Measurements from ENCODE around the gene CRADD. TPM values are rescaled to one million over a fixed set of nuclear protein-coding genes. Genes with fewer than 3 reads are reported as not detected.

Gene CRADD
- total and polyA plus RNA-seq, 2 of the 4 experiments (the other 2 are of a cell fraction) = 11.1 to 14.0 TPM

GRCh38 chr12:93727911-93728310 lies 50.7 kb downstream of the CRADD start:
- H4K20me1 ChIP-seq (ENCODE audit: insufficient read depth, low read length) = no peaks in the 10 kb centered on the region
- CTCF ChIA-PET = no interaction called here
- no peaks in the 10 kb centered on the region for H3K9me3 ChIP-seq (ENCODE audit: control insufficient read depth, insufficient read depth, low read length)
- H2BK120ac ChIP-seq (ENCODE audit: low read depth, low read length) = no peak overlapping the region
- H3K79me1 ChIP-seq (ENCODE audit: low read depth in 1 of 2, low read length in 2 of 2) = 0 out of 4 replicates have a peak, but pooled peaks cover 0 to 7% of the 10 kb centered on the region in 2 experiments
- no peak overlapping the region for H2AK5ac ChIP-seq (ENCODE audit: low read depth, low read length)
- H2BK15ac ChIP-seq (ENCODE audit: low read depth, low read length) = no peak overlapping the region
- no peak overlapping the region for H4K5ac ChIP-seq (ENCODE audit: low read depth, low read length)
- H3K4me1 ChIP-seq (ENCODE audit: control insufficient read depth, insufficient read depth, low read length) = peaks cover 2% of the 10 kb centered on the region; the same call in 1 of the 2 replicates
- no peak overlapping the region for H4K91ac ChIP-seq (ENCODE audit: insufficient read depth, low read depth, low read length)
- H2BK20ac ChIP-seq (ENCODE audit: low read depth, low read length) = no peak overlapping the region
- no TSS peak for BruUV-seq (replicated peaks)
- H3K9ac ChIP-seq (ENCODE audit: low read depth, low read length) = no peak overlapping the region
- no peak for DNase-seq
- H3K9me1 ChIP-seq (ENCODE audit: insufficient read depth, low read length) = no peaks in the 10 kb centered on the region
- dilution Hi-C loops (cut with HindIII; ENCODE audit: low sequenced_read_pairs, unreplicated experiment) = no loop called here
- no peak overlapping the region for H3K4ac ChIP-seq (ENCODE audit: low read depth, low read length)
- TF ChIP-seq BHLHE40 (IDR thresholded peaks at IDR 0.05; ENCODE audit: low read depth, low read length) = no peak
- TF ChIP-seq RCOR1 (IDR thresholded peaks at IDR 0.05; ENCODE audit: insufficient replicate concordance, low read length) = no peak
- TF ChIP-seq POLR2A (IDR thresholded peaks at IDR 0.05; ENCODE audit: low read depth, low read length) = no peak
- no peak for TF ChIP-seq USF2 (IDR thresholded peaks at IDR 0.05; ENCODE audit: low read depth, low read length)
- TF ChIP-seq FOS (IDR thresholded peaks at IDR 0.05; ENCODE audit: low read depth, low read length) = no peak
- TF ChIP-seq RAD21 (IDR thresholded peaks at IDR 0.05; ENCODE audit: low read length) = no peak
- no peak for TF ChIP-seq CTCF (conservative IDR thresholded peaks at IDR 0.05; ENCODE audit: low read depth, low read length)
- no peak for TF ChIP-seq RFX5 (IDR thresholded peaks at IDR 0.05; ENCODE audit: low read depth, low read length)
- TF ChIP-seq MAFK (IDR thresholded peaks at IDR 0.05; ENCODE audit: low read depth, low read length) = no peak
- TF ChIP-seq NFE2L2 (IDR thresholded peaks at IDR 0.05; ENCODE audit: low read depth, low read length) = no peak
- no peak for TF ChIP-seq CHD1 (IDR thresholded peaks at IDR 0.05; ENCODE audit: low read depth, low read length)
- no peak for TF ChIP-seq CEBPB (IDR thresholded peaks at IDR 0.05; ENCODE audit: low read depth, low read length)
- TF ChIP-seq SMC3 (IDR thresholded peaks at IDR 0.05; ENCODE audit: low read depth, low read length) = no peak
- H3K14ac ChIP-seq (replicated peaks; ENCODE audit: low read depth, low read length) = no peak overlapping the region
- H3K56ac ChIP-seq (ENCODE audit: extremely low read depth, insufficient read depth, low read length) = no peak overlapping the region
- no peak overlapping the region for H3K27ac ChIP-seq (ENCODE audit: insufficient read depth, low read length)
- no peaks in the 10 kb centered on the region for H3K36me3 ChIP-seq (ENCODE audit: control insufficient read depth, insufficient read depth, low read length)
- POLR2A ChIA-PET (ENCODE audit: unreplicated experiment) = no interaction called here
- H2AK9ac ChIP-seq (replicated peaks; ENCODE audit: low read depth, low read length, poor library complexity) = no peak overlapping the region
- H3K23ac ChIP-seq (ENCODE audit: low read depth, low read length) = no peak overlapping the region
- ATAC-seq (ENCODE audit: low read depth) = no peak
- no peak overlapping the region for H2BK5ac ChIP-seq (ENCODE audit: low read depth, low read length, poor library complexity, severe bottlenecking)
- H3K4me2 ChIP-seq (ENCODE audit: low read depth, low read length) = no peak overlapping the region
- no peak overlapping the region for H3K18ac ChIP-seq (ENCODE audit: low read depth, low read length)
- no peak overlapping the region for H4K8ac ChIP-seq (ENCODE audit: low read depth in 2 of 2, low read length in 2 of 2)
- no peak overlapping the region for H3K4me3 ChIP-seq (ENCODE audit: insufficient read depth, low read depth, low read length)
- H2AFZ ChIP-seq (replicated peaks; ENCODE audit: low read length, poor library complexity) = no peak overlapping the region
- intact Hi-C loops (cut with micrococcal nuclease) = no loop called here
- in situ Hi-C loops (cut with MboI; ENCODE audit: low sequenced_read_pairs) = no loop called here
- no peaks in the 10 kb centered on the region for H3K27me3 ChIP-seq (ENCODE audit: control insufficient read depth, insufficient read depth, low read length)
- no CpG with 5 or more reads among the region's 4 CpGs for WGBS, 2 experiments (ENCODE audit: extremely low coverage in 2 of 2, insufficient read length in 1 of 2)

Data from IMR-90 (cell line).